GM12878 (cell line): ENCODE data around the gene CDKN2B-AS1. TPM values are rescaled to one million over a fixed set of nuclear protein-coding genes. Genes with fewer than 3 reads are reported as not detected.

Source experiments
- ATAC-seq: fragments of 200-7000 bp; cut with Tn5 transposase; 3 replicates; pipeline ENCODE4 v1.9.1; 2020; ENCODE audit warnings: mild to moderate bottlenecking, moderate library complexity
- BruUV-seq: library from RNA; stranded (reverse); fragments of 400-500 nt; replicated peaks from 2 replicates; lab custom pipeline; 2021; lab: Mats Ljungman, UMichigan
- CTCF ChIA-PET: fragments of 300-600 bp; sonication (Branson Sonifier 250); formaldehyde crosslinking; extraction: SDS; loops from one replicate; lab custom pipeline; 2021; ENCODE audit warnings: inconsistent platforms; lab: Yijun Ruan, JAX
- POLR2A ChIA-PET: fragments of 350-600 bp; formaldehyde crosslinking; extraction: SDS; loops from one replicate; lab custom pipeline; 2021; ENCODE audit warnings: inconsistent platforms; lab: Charles Lee
- RAD21 ChIA-PET: fragments of 300-600 bp; sonication (Branson Sonifier 250); formaldehyde crosslinking; loops from one replicate; lab custom pipeline; 2023; ENCODE audit warnings: antibody characterized with exemption; ENCODE audit not compliant: unreplicated experiment; lab: Charles Lee
- SMC1A ChIA-PET: fragments of 300-600 bp; sonication (Branson Sonifier 250); formaldehyde crosslinking; loops from one replicate; lab custom pipeline; 2023; ENCODE audit not compliant: unreplicated experiment, uncharacterized antibody; lab: Charles Lee
- DNase-seq: peaks from one replicate; pipeline ENCODE4 v3.0.0-alpha.2; 2011; ENCODE audit warnings: low read depth, low spot score
- FAIRE-seq: peaks from 3 replicates; lab custom pipeline; 2011; peaks lifted over from hg19 to GRCh38; lab: Jason Lieb, UNC
- H2AFZ ChIP-seq: 2 replicates; pipeline ENCODE4 v1.6.0; 2011; ENCODE audit warnings: low read depth, low read length, control low read depth; ENCODE audit not compliant: control insufficient read depth
- H3K27ac ChIP-seq: 2 replicates; pipeline ENCODE4 v1.5.1; 2011; ENCODE audit warnings: control low read depth; ENCODE audit not compliant: control insufficient read depth, insufficient read depth
- H3K27me3 ChIP-seq, 2 experiments: replicated peaks in 1 of 2; 2 replicates each; pipeline versions ENCODE4 v1.6.0 to v1.6.1; 2011; ENCODE audit warnings: low read length in 1 of 2; ENCODE audit not compliant: control insufficient read depth in 2 of 2, insufficient read depth in 2 of 2
- H3K36me3 ChIP-seq, 2 experiments: 2 replicates each; pipeline ENCODE4 v1.5.1; 2011; ENCODE audit warnings: low read length in 1 of 2; ENCODE audit not compliant: control insufficient read depth in 2 of 2, insufficient read depth in 2 of 2
- H3K4me1 ChIP-seq: 2 replicates; pipeline ENCODE4 v1.6.1; 2011; ENCODE audit warnings: mild to moderate bottlenecking, low read length, moderate library complexity, mixed read lengths; ENCODE audit not compliant: control insufficient read depth, insufficient read depth
- H3K4me2 ChIP-seq: 2 replicates; pipeline ENCODE4 v1.6.0; 2011; ENCODE audit warnings: control low read depth; ENCODE audit not compliant: control insufficient read depth, insufficient read depth
- H3K4me3 ChIP-seq: fragments of 200-600 bp; sonication (generic); 2 replicates; pipeline ENCODE4 v1.5.1; 2016
- H3K79me2 ChIP-seq: 2 replicates; pipeline ENCODE4 v1.6.0; 2011; ENCODE audit warnings: low read length; ENCODE audit not compliant: control insufficient read depth, insufficient read depth
- H3K9ac ChIP-seq: 2 replicates; pipeline ENCODE4 v1.8.0; 2011; ENCODE audit warnings: low read length, control low read depth, mixed read lengths; ENCODE audit not compliant: control insufficient read depth, insufficient read depth
- H3K9me3 ChIP-seq: replicated peaks from 3 replicates; pipeline ENCODE4 v1.5.1; 2011; ENCODE audit warnings: mild to moderate bottlenecking, low read length; ENCODE audit not compliant: control insufficient read depth, insufficient read depth
- H4K20me1 ChIP-seq: 2 replicates; pipeline ENCODE4 v1.6.0; 2011; ENCODE audit not compliant: control insufficient read depth, insufficient read depth
- GABPA ChIP-seq: IDR thresholded peaks from 2 replicates; pipeline ENCODE4 v1.6.1; 2014; ENCODE audit warnings: antibody characterized with exemption, low read depth, mild to moderate bottlenecking, inconsistent platforms
- JUNB ChIP-seq: IDR thresholded peaks from 2 replicates; pipeline ENCODE4 v1.6.1; 2016; ENCODE audit warnings: antibody characterized with exemption, mild to moderate bottlenecking
- NFYB ChIP-seq: IDR thresholded peaks from 2 replicates; pipeline ENCODE4 v1.6.1; 2011; ENCODE audit warnings: low read depth, mild to moderate bottlenecking, low read length, improper control_type of control experiment, moderate library complexity; ENCODE audit not compliant: insufficient read depth
- POLR2A ChIP-seq: IDR thresholded peaks from 2 replicates; pipeline ENCODE4 v1.6.1; 2011; ENCODE audit warnings: low read depth, mild to moderate bottlenecking, low read length
- SUZ12 ChIP-seq: fragments of 200-600 bp; sonication (generic); IDR thresholded peaks from one replicate; pipeline ENCODE4 v1.6.1; 2018; ENCODE audit warnings: antibody characterized with exemption, mild to moderate bottlenecking; ENCODE audit not compliant: unreplicated experiment
- TCF12 ChIP-seq: IDR thresholded peaks from 2 replicates; pipeline ENCODE4 v1.6.1; 2011; ENCODE audit warnings: low read depth, mild to moderate bottlenecking, low read length
- WGBS: methylation state at CpG from one replicate; pipeline ENCODE4 v1.1.6; 2016; ENCODE audit warnings: low lambda C conversion rate; ENCODE audit not compliant: insufficient replicate concordance, insufficient coverage; ENCODE audit errors: missing lambda C conversion rate; 5-methylcytosine and 5-hydroxymethylcytosine counted together
- in situ Hi-C: fragments of 300-500 bp; cut with MboI; formaldehyde crosslinking; loops from 9 replicates; pipeline ENCODE4 v1.14.3; 2018; ENCODE audit warnings: mixed read lengths
- intact Hi-C: fragments of 100-400 bp; cut with micrococcal nuclease; formaldehyde crosslinking; loops from one replicate; pipeline ENCODE4 v1.14.2; 2022; ENCODE audit not compliant: unreplicated experiment
- polyA plus RNA-seq, 11 experiments: library from polyadenylated mRNA; depleted of rRNA in 4 of 11; unstranded in 6 of 11; stranded (reverse) in 5 of 11; fragments of >200 nt; fragmentation: Nextera tagmentation in 4 of 11; fragmentation: Illumina TruSeq in 1 of 11; extraction: Ambion mirVana in 4 of 11; extraction: Trizol in 1 of 11; gene quantifications; 1 replicate in 1 of 11; 2 replicates in 10 of 11; pipeline versions ENCODE4 v1.2.1 to v1.2.3, GENCODE V29; 2011 to 2016; ENCODE audit warnings: inconsistent platforms in 2 of 11, missing spikeins in 2 of 11, low read depth in 1 of 11
- total RNA-seq, 4 experiments: library from RNA; depleted of rRNA in 3 of 4; stranded (reverse); fragments of >200 nt in 3 of 4; fragmentation: Illumina TruSeq in 1 of 4; extraction: Trizol in 1 of 4; gene quantifications; 2 replicates each; pipeline versions ENCODE4 v1.2.1 to v1.2.3, GENCODE V29; 2013 to 2021
- TF ChIP-seq, protein P1 (sequence below): fragments of 450-650 bp; IDR thresholded peaks from 2 replicates; pipeline ENCODE4 v1.6.1; 2017; ENCODE audit warnings: mild to moderate bottlenecking, moderate library complexity

CDKN2B-AS1 gene
- total and polyA plus RNA-seq, 10 of the 15 experiments (the other 5 are each of a cell fraction or from before 2014, with no cell fraction given), result 0.22 to 2.2 (median 1.0) TPM; not detected in 1

DNA sequence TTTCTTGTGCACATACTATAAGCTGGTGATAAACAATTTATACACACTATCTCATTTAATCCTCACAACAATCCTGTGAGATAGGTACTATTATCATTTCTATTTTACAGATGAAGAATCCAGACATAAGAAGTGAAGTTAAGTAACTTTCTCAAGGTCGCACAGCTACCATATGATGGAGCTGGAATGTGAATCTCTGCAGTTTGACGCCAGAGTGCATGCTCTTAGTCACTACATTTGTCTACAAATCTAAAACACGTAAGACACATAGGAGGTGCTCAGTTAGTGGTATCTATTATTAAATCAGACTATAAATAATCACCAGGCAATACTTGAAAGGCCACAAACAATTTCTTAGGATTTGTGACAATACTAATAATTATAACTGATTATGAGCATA lies 59.5 kb downstream of the CDKN2B-AS1 start:
- H3K9ac ChIP-seq, result no peak overlapping the region
- H4K20me1 ChIP-seq, result no peaks in the 10 kb centered on the region
- ATAC-seq (no peak), FAIRE-seq (no peak), DNase-seq (no peak)
- H3K9me3 ChIP-seq, result no peaks in the 10 kb centered on the region
- H3K79me2 ChIP-seq, result no peaks in the 10 kb centered on the region
- CTCF ChIA-PET, result interaction anchor here (1.1 to 1.9 kb wide), 2 partner anchors 45 to 65 kb away, joined by 4 to 8 read pairs; partner anchors contain the start of gene CDKN2B
- POLR2A ChIA-PET, result no interaction called here
- no peak overlapping the region for H2AFZ ChIP-seq
- H3K4me1 ChIP-seq, result no peaks in the 10 kb centered on the region
- BruUV-seq, result no TSS peak
- WGBS, result 91% methylated on average over 3 of the region's 3 CpGs
- no peak overlapping the region for H3K4me3 ChIP-seq
- no peaks in the 10 kb centered on the region for H3K27me3 ChIP-seq
- H3K4me2 ChIP-seq, result no peak overlapping the region
- H3K27ac ChIP-seq, result no peak overlapping the region
- no peak for TF ChIP-seq JUNB
- TF ChIP-seq, protein P1, sequence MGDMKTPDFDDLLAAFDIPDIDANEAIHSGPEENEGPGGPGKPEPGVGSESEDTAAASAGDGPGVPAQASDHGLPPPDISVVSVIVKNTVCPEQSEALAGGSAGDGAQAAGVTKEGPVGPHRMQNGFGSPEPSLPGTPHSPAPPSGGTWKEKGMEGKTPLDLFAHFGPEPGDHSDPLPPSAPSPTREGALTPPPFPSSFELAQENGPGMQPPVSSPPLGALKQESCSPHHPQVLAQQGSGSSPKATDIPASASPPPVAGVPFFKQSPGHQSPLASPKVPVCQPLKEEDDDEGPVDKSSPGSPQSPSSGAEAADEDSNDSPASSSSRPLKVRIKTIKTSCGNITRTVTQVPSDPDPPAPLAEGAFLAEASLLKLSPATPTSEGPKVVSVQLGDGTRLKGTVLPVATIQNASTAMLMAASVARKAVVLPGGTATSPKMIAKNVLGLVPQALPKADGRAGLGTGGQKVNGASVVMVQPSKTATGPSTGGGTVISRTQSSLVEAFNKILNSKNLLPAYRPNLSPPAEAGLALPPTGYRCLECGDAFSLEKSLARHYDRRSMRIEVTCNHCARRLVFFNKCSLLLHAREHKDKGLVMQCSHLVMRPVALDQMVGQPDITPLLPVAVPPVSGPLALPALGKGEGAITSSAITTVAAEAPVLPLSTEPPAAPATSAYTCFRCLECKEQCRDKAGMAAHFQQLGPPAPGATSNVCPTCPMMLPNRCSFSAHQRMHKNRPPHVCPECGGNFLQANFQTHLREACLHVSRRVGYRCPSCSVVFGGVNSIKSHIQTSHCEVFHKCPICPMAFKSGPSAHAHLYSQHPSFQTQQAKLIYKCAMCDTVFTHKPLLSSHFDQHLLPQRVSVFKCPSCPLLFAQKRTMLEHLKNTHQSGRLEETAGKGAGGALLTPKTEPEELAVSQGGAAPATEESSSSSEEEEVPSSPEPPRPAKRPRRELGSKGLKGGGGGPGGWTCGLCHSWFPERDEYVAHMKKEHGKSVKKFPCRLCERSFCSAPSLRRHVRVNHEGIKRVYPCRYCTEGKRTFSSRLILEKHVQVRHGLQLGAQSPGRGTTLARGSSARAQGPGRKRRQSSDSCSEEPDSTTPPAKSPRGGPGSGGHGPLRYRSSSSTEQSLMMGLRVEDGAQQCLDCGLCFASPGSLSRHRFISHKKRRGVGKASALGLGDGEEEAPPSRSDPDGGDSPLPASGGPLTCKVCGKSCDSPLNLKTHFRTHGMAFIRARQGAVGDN, result no peak
- TF ChIP-seq POLR2A, result no peak
- no peak for TF ChIP-seq NFYB
- no peak for TF ChIP-seq GABPA
- no peak for TF ChIP-seq SUZ12
- TF ChIP-seq TCF12, result no peak
- in situ Hi-C loops, result no loop called here
- intact Hi-C loops, result no loop called here
- H3K36me3 ChIP-seq, result no peaks in the 10 kb centered on the region
- SMC1A ChIA-PET, result interaction anchor here (1.4 to 2.7 kb wide), 2 partner anchors 66 to 190 kb away, joined by 4 to 10 read pairs; no protein-coding TSS in a partner anchor
- RAD21 ChIA-PET, result interaction anchor here (1.8 kb wide), 1 partner anchor 65 kb away, joined by 5 read pairs; no protein-coding TSS in a partner anchor
